RWPE2 (cell line): ENCODE data around the gene COIL.

ENCODE experiments used
- ATAC-seq: fragments of 200-7000 bp; cut with Tn5 transposase; 3 replicates; pipeline ENCODE4 v1.9.1; 2021; ENCODE audit warnings: low read depth
- DNase-seq: peaks from one replicate; pipeline ENCODE4 v3.0.0-alpha.2; 2020; ENCODE audit warnings: low spot score
- H3K27ac ChIP-seq: fragments of 450-650 bp; 2 replicates; pipeline ENCODE4 v1.5.1; 2017; ENCODE audit warnings: mild to moderate bottlenecking; ENCODE audit not compliant: poor library complexity, severe bottlenecking
- H3K27me3 ChIP-seq: fragments of 250-450 bp; sonication (Bioruptor Pico); 2 replicates; pipeline ENCODE4 v1.5.1; 2021; ENCODE audit warnings: mild to moderate bottlenecking, moderate library complexity; ENCODE audit not compliant: insufficient read depth, poor library complexity, severe bottlenecking
- H3K36me3 ChIP-seq: fragments of 250-450 bp; sonication (Bioruptor Pico); 2 replicates; pipeline ENCODE4 v1.5.1; 2020; ENCODE audit warnings: low read depth, mild to moderate bottlenecking, moderate library complexity
- H3K4me1 ChIP-seq: fragments of 250-450 bp; sonication (Bioruptor Pico); 2 replicates; pipeline ENCODE4 v1.5.1; 2021; ENCODE audit warnings: mild to moderate bottlenecking, moderate library complexity; ENCODE audit not compliant: insufficient read depth, poor library complexity, severe bottlenecking
- H3K4me3 ChIP-seq: fragments of 250-450 bp; sonication (Bioruptor Pico); 2 replicates; pipeline ENCODE4 v1.5.1; 2021; ENCODE audit warnings: mild to moderate bottlenecking, moderate library complexity; ENCODE audit not compliant: severe bottlenecking
- H3K9me3 ChIP-seq: fragments of 250-450 bp; sonication (Bioruptor Pico); 2 replicates; pipeline ENCODE4 v1.5.1; 2021; ENCODE audit warnings: mild to moderate bottlenecking, moderate library complexity; ENCODE audit not compliant: severe bottlenecking
- CTCF ChIP-seq: fragments of 450-650 bp; IDR thresholded peaks from one replicate; pipeline ENCODE4 v1.5.1; 2017; ENCODE audit warnings: mild to moderate bottlenecking, moderate library complexity; ENCODE audit not compliant: poor library complexity, severe bottlenecking

COIL gene

GRCh38 chr17:56937687-56938086, 23.2 kb downstream of the COIL start:
- DNase-seq (no peak), ATAC-seq (no peak)
- no peaks in the 10 kb centered on the region for H3K9me3 ChIP-seq
- H3K27me3 ChIP-seq = no peaks in the 10 kb centered on the region
- H3K4me1 ChIP-seq = peaks cover 9% of the 10 kb centered on the region
- no peak for TF ChIP-seq CTCF
- H3K27ac ChIP-seq = peak overlapping the region; percentile 6
- H3K4me3 ChIP-seq = no peak overlapping the region
- peaks cover 70% of the 10 kb centered on the region for H3K36me3 ChIP-seq

- Histone ChIP-seq H3K36me3 (peaks cover 63% of the 10 kb centered on the region), H3K4me3 (no peak overlapping the region), H3K9me3 (no peaks in the 10 kb centered on the region), H3K27ac (no peak overlapping the region), H3K27me3 (no peaks in the 10 kb centered on the region), H3K4me1 (peaks cover 9% of the 10 kb centered on the region)
- DNase-seq (no peak), ATAC-seq (no peak)
- TF ChIP-seq CTCF = no peak
Measured at GRCh38 chr17:56936697-56937322, 24.0 kb downstream of the COIL start.

GRCh38 chr17:56935461-56935860, 25.4 kb downstream of the COIL start:
- no peak for TF ChIP-seq CTCF
- no peak overlapping the region for H3K27ac ChIP-seq
- H3K4me1 ChIP-seq = peaks cover 9% of the 10 kb centered on the region
- H3K9me3 ChIP-seq = peaks cover 6% of the 10 kb centered on the region
- no peak overlapping the region for H3K4me3 ChIP-seq
- DNase-seq (no peak), ATAC-seq (no peak)
- peaks cover 51% of the 10 kb centered on the region for H3K36me3 ChIP-seq
- H3K27me3 ChIP-seq = no peaks in the 10 kb centered on the region

- Histone ChIP-seq H3K9me3 (peaks cover 16% of the 10 kb centered on the region), H3K4me3 (no peak overlapping the region), H3K4me1 (peaks cover 9% of the 10 kb centered on the region), H3K27me3 (no peaks in the 10 kb centered on the region), H3K36me3 (peaks cover 39% of the 10 kb centered on the region), H3K27ac (no peak overlapping the region)
- no peak for TF ChIP-seq CTCF
- no peak for ATAC-seq
- DNase-seq = no peak
Measured at GRCh38 chr17:56934280-56934679, 26.6 kb downstream of the COIL start.

GRCh38 chr17:56933868-56934267, 27.0 kb downstream of the COIL start:
- H3K27me3 ChIP-seq = no peaks in the 10 kb centered on the region
- TF ChIP-seq CTCF = no peak
- H3K36me3 ChIP-seq = peaks cover 35% of the 10 kb centered on the region
- no peak overlapping the region for H3K4me3 ChIP-seq
- H3K27ac ChIP-seq = no peak overlapping the region
- no peak for ATAC-seq
- no peak for DNase-seq
- peaks cover 9% of the 10 kb centered on the region for H3K4me1 ChIP-seq
- peaks cover 17% of the 10 kb centered on the region for H3K9me3 ChIP-seq
